Measurements from ENCODE around the gene CDC42BPB.

DNA sequence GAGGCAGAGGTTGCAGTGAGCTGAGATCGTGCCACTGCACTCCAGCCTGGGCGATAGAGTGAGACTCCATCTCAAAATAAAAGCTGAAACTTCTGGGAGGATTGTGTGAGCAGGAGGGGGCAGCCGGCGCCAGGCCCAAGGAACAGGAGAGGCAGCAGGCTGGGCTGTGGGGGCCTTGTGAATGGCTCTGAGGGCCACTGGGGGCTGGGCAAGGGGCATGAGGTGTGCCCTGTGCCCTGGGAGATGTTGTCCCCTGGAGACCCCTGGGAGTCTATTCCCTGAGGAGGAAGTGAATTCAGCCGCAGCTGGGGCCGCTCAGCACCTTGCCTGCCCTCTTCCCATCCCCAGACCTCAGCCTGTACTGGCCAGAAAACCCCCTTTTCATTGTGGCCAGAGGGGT is 31.6 kb upstream of the CDC42BPB start:
- TF ChIP-seq POLR2A (IDR thresholded peaks at IDR 0.05) (no peak), POLR2AphosphoS5 (IDR thresholded peaks at IDR 0.05) (no peak)
- TF ChIP-seq, protein P1, sequence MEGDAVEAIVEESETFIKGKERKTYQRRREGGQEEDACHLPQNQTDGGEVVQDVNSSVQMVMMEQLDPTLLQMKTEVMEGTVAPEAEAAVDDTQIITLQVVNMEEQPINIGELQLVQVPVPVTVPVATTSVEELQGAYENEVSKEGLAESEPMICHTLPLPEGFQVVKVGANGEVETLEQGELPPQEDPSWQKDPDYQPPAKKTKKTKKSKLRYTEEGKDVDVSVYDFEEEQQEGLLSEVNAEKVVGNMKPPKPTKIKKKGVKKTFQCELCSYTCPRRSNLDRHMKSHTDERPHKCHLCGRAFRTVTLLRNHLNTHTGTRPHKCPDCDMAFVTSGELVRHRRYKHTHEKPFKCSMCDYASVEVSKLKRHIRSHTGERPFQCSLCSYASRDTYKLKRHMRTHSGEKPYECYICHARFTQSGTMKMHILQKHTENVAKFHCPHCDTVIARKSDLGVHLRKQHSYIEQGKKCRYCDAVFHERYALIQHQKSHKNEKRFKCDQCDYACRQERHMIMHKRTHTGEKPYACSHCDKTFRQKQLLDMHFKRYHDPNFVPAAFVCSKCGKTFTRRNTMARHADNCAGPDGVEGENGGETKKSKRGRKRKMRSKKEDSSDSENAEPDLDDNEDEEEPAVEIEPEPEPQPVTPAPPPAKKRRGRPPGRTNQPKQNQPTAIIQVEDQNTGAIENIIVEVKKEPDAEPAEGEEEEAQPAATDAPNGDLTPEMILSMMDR (IDR thresholded peaks at IDR 0.05): no peak

Measured in breast epithelium (tissue), 3 donors.